Measurements from ENCODE around the gene FAM236B. TPM values are rescaled to one million over a fixed set of nuclear protein-coding genes. Genes with fewer than 3 reads are reported as not detected.
"Not testable (repeated sequence)": the region's sequence is repeated elsewhere in the genome, so short reads cannot be mapped to it uniquely, and the experiment has no call there.

Gene FAM236B
- not detected for total RNA-seq
- long read RNA-seq: 0 reads

- H3K36me3 ChIP-seq; H3K27ac ChIP-seq (replicated peaks); H3K4me3 ChIP-seq; DNase-seq; H3K27me3 ChIP-seq (ENCODE audit: low read depth); H3K9me3 ChIP-seq (replicated peaks); H3K4me1 ChIP-seq; intact Hi-C loops (cut with micrococcal nuclease): not testable (repeated sequence)
Measured at GRCh38 chrX:72782560-72782959, at the start of gene FAM236B. Gene FAM236B (minus strand): TSS chrX:72782660. CDS start chrX:72782560, 100 bp downstream.

- intact Hi-C loops (cut with micrococcal nuclease); H3K36me3 ChIP-seq; H3K4me1 ChIP-seq; H3K27ac ChIP-seq (replicated peaks); DNase-seq; H3K27me3 ChIP-seq (ENCODE audit: low read depth); H3K4me3 ChIP-seq; H3K9me3 ChIP-seq (replicated peaks): not testable (repeated sequence)
Measured at GRCh38 chrX:72830701-72831100, 48.2 kb upstream of the FAM236B start.

- DNase-seq; intact Hi-C loops (cut with micrococcal nuclease); H3K4me1 ChIP-seq; H3K4me3 ChIP-seq; H3K27me3 ChIP-seq (ENCODE audit: low read depth); H3K9me3 ChIP-seq (replicated peaks); H3K27ac ChIP-seq (replicated peaks); H3K36me3 ChIP-seq: not testable (repeated sequence)
Measured at GRCh38 chrX:72808110-72808509, 25.6 kb upstream of the FAM236B start, which contains the start of gene FAM236D. Gene FAM236D (minus strand): TSS chrX:72808210. CDS start chrX:72808110, 100 bp downstream.

- DNase-seq: not testable (repeated sequence)
Measured at GRCh38 chrX:72790390-72790789, 7.9 kb upstream of the FAM236B start.

GRCh38 chrX:72788142-72788541, 5.7 kb upstream of the FAM236B start:
- intact Hi-C loops (cut with micrococcal nuclease); H3K9me3 ChIP-seq (replicated peaks); H3K4me1 ChIP-seq; DNase-seq; H3K36me3 ChIP-seq; H3K27ac ChIP-seq (replicated peaks); H3K27me3 ChIP-seq (ENCODE audit: low read depth); H3K4me3 ChIP-seq: not testable (repeated sequence)

More at GRCh38 chrX:72790390-72790789, 7.9 kb upstream of the FAM236B start:
- H3K9me3 ChIP-seq (replicated peaks); H3K4me3 ChIP-seq; intact Hi-C loops (cut with micrococcal nuclease); H3K27me3 ChIP-seq (ENCODE audit: low read depth); H3K36me3 ChIP-seq; H3K27ac ChIP-seq (replicated peaks); H3K4me1 ChIP-seq: not testable (repeated sequence)

- DNase-seq; H3K27me3 ChIP-seq (ENCODE audit: low read depth); H3K4me1 ChIP-seq; H3K27ac ChIP-seq (replicated peaks); H3K36me3 ChIP-seq; intact Hi-C loops (cut with micrococcal nuclease); H3K4me3 ChIP-seq; H3K9me3 ChIP-seq (replicated peaks): not testable (repeated sequence)
Measured at GRCh38 chrX:72783964-72784363, 1.5 kb upstream of the FAM236B start.

GRCh38 chrX:72783365-72783936, 991 bp upstream of the FAM236B start:
- H3K4me3 ChIP-seq; H3K27me3 ChIP-seq (ENCODE audit: low read depth); DNase-seq; H3K4me1 ChIP-seq; intact Hi-C loops (cut with micrococcal nuclease); H3K27ac ChIP-seq (replicated peaks); H3K36me3 ChIP-seq; H3K9me3 ChIP-seq (replicated peaks): not testable (repeated sequence)

GRCh38 chrX:72778146-72778545, 4.3 kb downstream of the FAM236B start:
- H3K4me1 ChIP-seq; H3K9me3 ChIP-seq (replicated peaks); H3K27ac ChIP-seq (replicated peaks); DNase-seq; H3K4me3 ChIP-seq; intact Hi-C loops (cut with micrococcal nuclease); H3K27me3 ChIP-seq (ENCODE audit: low read depth); H3K36me3 ChIP-seq: not testable (repeated sequence)

- H3K36me3 ChIP-seq; intact Hi-C loops (cut with micrococcal nuclease); DNase-seq; H3K4me3 ChIP-seq; H3K27me3 ChIP-seq (ENCODE audit: low read depth); H3K27ac ChIP-seq (replicated peaks); H3K9me3 ChIP-seq (replicated peaks); H3K4me1 ChIP-seq: not testable (repeated sequence)
Measured at GRCh38 chrX:72777467-72777790, 5.0 kb downstream of the FAM236B start.

- H3K4me1 ChIP-seq; H3K9me3 ChIP-seq (replicated peaks); H3K27ac ChIP-seq (replicated peaks); intact Hi-C loops (cut with micrococcal nuclease); DNase-seq; H3K4me3 ChIP-seq; H3K36me3 ChIP-seq; H3K27me3 ChIP-seq (ENCODE audit: low read depth): not testable (repeated sequence)
Measured at GRCh38 chrX:72776653-72777466, 5.6 kb downstream of the FAM236B start, which contains the start of gene DMRTC1B. Gene DMRTC1B (plus strand): TSS chrX:72776890. CDS start chrX:72845136, 68,246 bp downstream.

- H3K4me3 ChIP-seq; DNase-seq; intact Hi-C loops (cut with micrococcal nuclease); H3K27ac ChIP-seq (replicated peaks); H3K27me3 ChIP-seq (ENCODE audit: low read depth); H3K36me3 ChIP-seq; H3K4me1 ChIP-seq; H3K9me3 ChIP-seq (replicated peaks): not testable (repeated sequence)
Measured at GRCh38 chrX:72760454-72760853, 22.0 kb downstream of the FAM236B start.

GRCh38 chrX:72748545-72748944, 33.9 kb downstream of the FAM236B start:
- H3K4me3 ChIP-seq; intact Hi-C loops (cut with micrococcal nuclease); H3K4me1 ChIP-seq; H3K9me3 ChIP-seq (replicated peaks); DNase-seq; H3K27ac ChIP-seq (replicated peaks); H3K27me3 ChIP-seq (ENCODE audit: low read depth); H3K36me3 ChIP-seq: not testable (repeated sequence)

GRCh38 chrX:72745546-72745945, 36.9 kb downstream of the FAM236B start:
- H3K27me3 ChIP-seq (ENCODE audit: low read depth); H3K27ac ChIP-seq (replicated peaks); DNase-seq; intact Hi-C loops (cut with micrococcal nuclease); H3K36me3 ChIP-seq; H3K4me3 ChIP-seq; H3K9me3 ChIP-seq (replicated peaks); H3K4me1 ChIP-seq: not testable (repeated sequence)
